ENCODE results near the gene SLC25A23. TPM values are rescaled to one million over a fixed set of nuclear protein-coding genes. Genes with fewer than 3 reads are reported as not detected.

The SLC25A23 gene
- total and polyA plus RNA-seq, 9 of the 15 experiments (the other 6 are each of a cell fraction or from before 2014, with no cell fraction given) = 6.1 to 72.0 (median 26.6) TPM

DNA sequence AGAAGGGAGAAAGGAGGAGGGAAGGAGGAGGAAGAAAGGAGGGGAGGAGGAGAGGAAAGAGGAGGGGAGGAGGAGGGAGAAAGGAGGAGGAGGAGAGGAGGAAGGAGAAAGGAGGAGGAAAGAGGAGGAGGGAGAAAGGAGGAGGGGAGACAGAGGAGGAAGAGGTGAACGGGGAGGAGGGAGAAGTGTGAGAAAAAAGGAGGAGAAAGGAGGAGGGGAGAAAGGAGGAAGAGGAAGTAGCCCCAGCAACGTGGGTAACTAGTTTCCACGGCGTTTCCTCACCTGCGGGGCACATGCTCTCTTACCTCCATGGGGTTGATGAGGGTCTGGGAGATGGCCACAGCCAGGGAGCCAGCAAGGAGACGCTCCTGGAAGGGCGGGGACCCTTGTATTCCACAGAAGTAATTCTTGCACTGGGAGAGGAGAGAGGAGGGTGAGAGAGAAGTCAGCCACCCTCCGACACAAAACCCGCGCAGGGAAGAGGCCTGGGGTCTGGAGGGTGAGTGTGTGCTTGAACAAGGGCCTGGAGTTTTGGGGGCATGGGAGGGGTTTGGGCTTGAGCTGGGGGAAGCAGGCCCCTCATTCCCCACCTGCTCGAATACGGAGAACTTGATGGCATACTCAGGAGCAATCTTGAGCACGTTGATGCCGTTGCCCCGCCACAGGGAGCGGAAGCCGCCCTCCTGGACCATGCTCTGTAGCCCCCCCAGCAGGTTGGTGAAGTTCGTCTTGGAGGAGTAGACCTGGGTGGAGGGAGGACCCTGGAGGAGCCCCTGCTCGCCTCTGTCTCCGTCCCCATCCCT is 30.0 kb downstream of the SLC25A23 start (continued):
- TF ChIP-seq, protein P1, sequence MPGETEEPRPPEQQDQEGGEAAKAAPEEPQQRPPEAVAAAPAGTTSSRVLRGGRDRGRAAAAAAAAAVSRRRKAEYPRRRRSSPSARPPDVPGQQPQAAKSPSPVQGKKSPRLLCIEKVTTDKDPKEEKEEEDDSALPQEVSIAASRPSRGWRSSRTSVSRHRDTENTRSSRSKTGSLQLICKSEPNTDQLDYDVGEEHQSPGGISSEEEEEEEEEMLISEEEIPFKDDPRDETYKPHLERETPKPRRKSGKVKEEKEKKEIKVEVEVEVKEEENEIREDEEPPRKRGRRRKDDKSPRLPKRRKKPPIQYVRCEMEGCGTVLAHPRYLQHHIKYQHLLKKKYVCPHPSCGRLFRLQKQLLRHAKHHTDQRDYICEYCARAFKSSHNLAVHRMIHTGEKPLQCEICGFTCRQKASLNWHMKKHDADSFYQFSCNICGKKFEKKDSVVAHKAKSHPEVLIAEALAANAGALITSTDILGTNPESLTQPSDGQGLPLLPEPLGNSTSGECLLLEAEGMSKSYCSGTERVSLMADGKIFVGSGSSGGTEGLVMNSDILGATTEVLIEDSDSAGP (CRISPR knock-in tag; IDR thresholded peaks at IDR 0.05) = no peak
- TF ChIP-seq, protein P2, sequence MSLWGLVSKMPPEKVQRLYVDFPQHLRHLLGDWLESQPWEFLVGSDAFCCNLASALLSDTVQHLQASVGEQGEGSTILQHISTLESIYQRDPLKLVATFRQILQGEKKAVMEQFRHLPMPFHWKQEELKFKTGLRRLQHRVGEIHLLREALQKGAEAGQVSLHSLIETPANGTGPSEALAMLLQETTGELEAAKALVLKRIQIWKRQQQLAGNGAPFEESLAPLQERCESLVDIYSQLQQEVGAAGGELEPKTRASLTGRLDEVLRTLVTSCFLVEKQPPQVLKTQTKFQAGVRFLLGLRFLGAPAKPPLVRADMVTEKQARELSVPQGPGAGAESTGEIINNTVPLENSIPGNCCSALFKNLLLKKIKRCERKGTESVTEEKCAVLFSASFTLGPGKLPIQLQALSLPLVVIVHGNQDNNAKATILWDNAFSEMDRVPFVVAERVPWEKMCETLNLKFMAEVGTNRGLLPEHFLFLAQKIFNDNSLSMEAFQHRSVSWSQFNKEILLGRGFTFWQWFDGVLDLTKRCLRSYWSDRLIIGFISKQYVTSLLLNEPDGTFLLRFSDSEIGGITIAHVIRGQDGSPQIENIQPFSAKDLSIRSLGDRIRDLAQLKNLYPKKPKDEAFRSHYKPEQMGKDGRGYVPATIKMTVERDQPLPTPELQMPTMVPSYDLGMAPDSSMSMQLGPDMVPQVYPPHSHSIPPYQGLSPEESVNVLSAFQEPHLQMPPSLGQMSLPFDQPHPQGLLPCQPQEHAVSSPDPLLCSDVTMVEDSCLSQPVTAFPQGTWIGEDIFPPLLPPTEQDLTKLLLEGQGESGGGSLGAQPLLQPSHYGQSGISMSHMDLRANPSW (CRISPR knock-in tag; IDR thresholded peaks at IDR 0.05) = no peak
- TF ChIP-seq SRSF1 (IDR thresholded peaks at IDR 0.05; ENCODE audit: low read depth, low read length) = no peak
- TF ChIP-seq KAT8 (IDR thresholded peaks at IDR 0.05; ENCODE audit: low read depth) = no peak
- peak; percentile 41; the same call in 1 of the 2 replicates for TF ChIP-seq ETV1 (tag; conservative IDR thresholded peaks at IDR 0.05; ENCODE audit: low read depth)
- TF ChIP-seq MTA2 (IDR thresholded peaks at IDR 0.05; ENCODE audit: low read depth) = peak; percentile 44
- peak; percentile 67 for TF ChIP-seq POLR2A (conservative IDR thresholded peaks at IDR 0.05)
- TF ChIP-seq, protein P3, sequence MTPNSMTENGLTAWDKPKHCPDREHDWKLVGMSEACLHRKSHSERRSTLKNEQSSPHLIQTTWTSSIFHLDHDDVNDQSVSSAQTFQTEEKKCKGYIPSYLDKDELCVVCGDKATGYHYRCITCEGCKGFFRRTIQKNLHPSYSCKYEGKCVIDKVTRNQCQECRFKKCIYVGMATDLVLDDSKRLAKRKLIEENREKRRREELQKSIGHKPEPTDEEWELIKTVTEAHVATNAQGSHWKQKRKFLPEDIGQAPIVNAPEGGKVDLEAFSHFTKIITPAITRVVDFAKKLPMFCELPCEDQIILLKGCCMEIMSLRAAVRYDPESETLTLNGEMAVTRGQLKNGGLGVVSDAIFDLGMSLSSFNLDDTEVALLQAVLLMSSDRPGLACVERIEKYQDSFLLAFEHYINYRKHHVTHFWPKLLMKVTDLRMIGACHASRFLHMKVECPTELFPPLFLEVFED (CRISPR knock-in tag; conservative IDR thresholded peaks at IDR 0.05) = peak; percentile 83
- TF ChIP-seq, protein P4, sequence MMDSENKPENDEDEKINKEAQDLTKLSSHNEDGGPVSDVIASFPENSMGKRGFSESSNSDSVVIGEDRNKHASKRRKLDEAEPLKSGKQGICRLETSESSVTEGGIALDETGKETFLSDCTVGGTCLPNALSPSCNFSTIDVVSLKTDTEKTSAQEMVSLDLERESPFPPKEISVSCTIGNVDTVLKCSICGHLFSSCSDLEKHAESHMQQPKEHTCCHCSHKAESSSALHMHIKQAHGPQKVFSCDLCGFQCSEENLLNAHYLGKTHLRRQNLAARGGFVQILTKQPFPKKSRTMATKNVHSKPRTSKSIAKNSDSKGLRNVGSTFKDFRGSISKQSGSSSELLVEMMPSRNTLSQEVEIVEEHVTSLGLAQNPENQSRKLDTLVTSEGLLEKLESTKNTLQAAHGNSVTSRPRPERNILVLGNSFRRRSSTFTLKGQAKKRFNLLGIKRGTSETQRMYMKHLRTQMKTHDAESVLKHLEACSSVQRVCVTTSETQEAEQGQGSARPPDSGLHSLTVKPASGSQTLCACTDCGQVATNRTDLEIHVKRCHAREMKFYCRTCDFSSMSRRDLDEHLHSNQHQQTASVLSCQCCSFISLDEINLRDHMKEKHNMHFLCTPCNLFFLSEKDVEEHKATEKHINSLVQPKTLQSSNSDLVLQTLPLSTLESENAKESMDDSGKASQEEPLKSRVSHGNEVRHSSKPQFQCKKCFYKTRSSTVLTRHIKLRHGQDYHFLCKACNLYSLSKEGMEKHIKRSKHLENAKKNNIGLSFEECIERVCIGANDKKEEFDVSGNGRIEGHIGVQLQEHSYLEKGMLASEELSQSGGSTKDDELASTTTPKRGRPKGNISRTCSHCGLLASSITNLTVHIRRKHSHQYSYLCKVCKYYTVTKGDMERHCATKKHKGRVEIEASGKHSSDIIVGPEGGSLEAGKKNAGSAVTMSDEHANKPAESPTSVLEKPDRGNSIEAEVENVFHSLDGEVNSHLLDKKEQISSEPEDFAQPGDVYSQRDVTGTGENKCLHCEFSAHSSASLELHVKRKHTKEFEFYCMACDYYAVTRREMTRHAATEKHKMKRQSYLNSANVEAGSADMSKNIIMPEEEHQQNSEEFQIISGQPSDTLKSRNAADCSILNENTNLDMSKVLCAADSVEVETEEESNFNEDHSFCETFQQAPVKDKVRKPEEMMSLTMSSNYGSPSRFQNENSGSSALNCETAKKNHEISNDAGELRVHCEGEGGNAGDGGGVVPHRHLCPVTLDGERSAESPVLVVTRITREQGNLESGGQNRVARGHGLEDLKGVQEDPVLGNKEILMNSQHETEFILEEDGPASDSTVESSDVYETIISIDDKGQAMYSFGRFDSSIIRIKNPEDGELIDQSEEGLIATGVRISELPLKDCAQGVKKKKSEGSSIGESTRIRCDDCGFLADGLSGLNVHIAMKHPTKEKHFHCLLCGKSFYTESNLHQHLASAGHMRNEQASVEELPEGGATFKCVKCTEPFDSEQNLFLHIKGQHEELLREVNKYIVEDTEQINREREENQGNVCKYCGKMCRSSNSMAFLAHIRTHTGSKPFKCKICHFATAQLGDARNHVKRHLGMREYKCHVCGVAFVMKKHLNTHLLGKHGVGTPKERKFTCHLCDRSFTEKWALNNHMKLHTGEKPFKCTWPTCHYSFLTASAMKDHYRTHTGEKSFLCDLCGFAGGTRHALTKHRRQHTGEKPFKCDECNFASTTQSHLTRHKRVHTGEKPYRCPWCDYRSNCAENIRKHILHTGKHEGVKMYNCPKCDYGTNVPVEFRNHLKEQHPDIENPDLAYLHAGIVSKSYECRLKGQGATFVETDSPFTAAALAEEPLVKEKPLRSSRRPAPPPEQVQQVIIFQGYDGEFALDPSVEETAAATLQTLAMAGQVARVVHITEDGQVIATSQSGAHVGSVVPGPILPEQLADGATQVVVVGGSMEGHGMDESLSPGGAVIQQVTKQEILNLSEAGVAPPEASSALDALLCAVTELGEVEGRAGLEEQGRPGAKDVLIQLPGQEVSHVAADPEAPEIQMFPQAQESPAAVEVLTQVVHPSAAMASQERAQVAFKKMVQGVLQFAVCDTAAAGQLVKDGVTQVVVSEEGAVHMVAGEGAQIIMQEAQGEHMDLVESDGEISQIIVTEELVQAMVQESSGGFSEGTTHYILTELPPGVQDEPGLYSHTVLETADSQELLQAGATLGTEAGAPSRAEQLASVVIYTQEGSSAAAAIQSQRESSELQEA (IDR thresholded peaks at IDR 0.05; ENCODE audit: low read depth) = no peak
- TF ChIP-seq MEF2A (IDR thresholded peaks at IDR 0.05; ENCODE audit: control insufficient read depth, low read depth, low read length) = no peak
- no peak for TF ChIP-seq MAFK (IDR thresholded peaks at IDR 0.05; ENCODE audit: low read length)

All from K562 (cell line).